ENCODE results near the gene TMEM165. TPM values are rescaled to one million over a fixed set of nuclear protein-coding genes. Genes with fewer than 3 reads are reported as not detected.

TMEM165 gene
- total and polyA plus RNA-seq, 12 donors, result 52.4 to 290 (median 147) TPM

- DNase-seq, result peak in 2 of 7 donors; percentile 23 to 29
- Histone ChIP-seq H3K36me3 (replicated peaks in 1 of 2) (no peaks in the 10 kb centered on the region), H3K4me1 (replicated peaks in 1 of 2) (peaks cover 10 to 12% of the 10 kb centered on the region in 2 donors), H3K4me3 (no peak overlapping the region), H3K27me3 (no peaks in the 10 kb centered on the region), H3K9me3 (replicated peaks in 1 of 3) (no peaks in the 10 kb centered on the region), H3K27ac (peak overlapping the region in 1 of 5 donors; percentile 13)
- intact Hi-C loops (cut with DNase I), result no loop called here
- TF ChIP-seq POLR2A (IDR thresholded peaks at IDR 0.05) (no peak), CTCF (IDR thresholded peaks at IDR 0.05) (no peak)
- 68 to 78% (median 69%) methylated on average over 9 of the region's 9 CpGs for WGBS, 4 donors
These were observed 31.9 kb upstream of the TMEM165 start for GRCh38 chr4:55363691-55364351.

- 88 to 94% (median 91%) methylated on average over 9 of the region's 9 CpGs for WGBS, 4 donors
- TF ChIP-seq POLR2A (IDR thresholded peaks at IDR 0.05) (no peak), CTCF (IDR thresholded peaks at IDR 0.05) (no peak)
- no peaks in the 10 kb centered on the region for H3K27me3 ChIP-seq
- no peak for DNase-seq
- H3K4me1 ChIP-seq (replicated peaks in 1 of 2), result peaks cover 0 to 4% of the 10 kb centered on the region in 2 donors
- intact Hi-C loops (cut with DNase I), result no loop called here
- H3K9me3 ChIP-seq (replicated peaks in 1 of 3), result no peaks in the 10 kb centered on the region
- H3K4me3 ChIP-seq, result no peak overlapping the region
- no peaks in the 10 kb centered on the region for H3K36me3 ChIP-seq (replicated peaks in 1 of 2)
- no peak overlapping the region for H3K27ac ChIP-seq
These were observed 30.9 kb upstream of the TMEM165 start for GRCh38 chr4:55364691-55365344.

- TF ChIP-seq POLR2A (IDR thresholded peaks at IDR 0.05), result no peak
- TF ChIP-seq CTCF (IDR thresholded peaks at IDR 0.05), result no peak
- H3K27ac ChIP-seq, result no peak overlapping the region
- no peak for DNase-seq
- H3K9me3 ChIP-seq (replicated peaks in 1 of 3), result no peaks in the 10 kb centered on the region
- H3K4me3 ChIP-seq, result no peak overlapping the region
- H3K27me3 ChIP-seq, result no peaks in the 10 kb centered on the region
- no peaks in the 10 kb centered on the region for H3K36me3 ChIP-seq (replicated peaks in 1 of 2)
- no peaks in the 10 kb centered on the region for H3K4me1 ChIP-seq (replicated peaks in 1 of 2)
- 84 to 100% (median 95%) methylated on average over 7 of the region's 7 CpGs for WGBS, 4 donors
- intact Hi-C loops (cut with DNase I), result no loop called here
These were observed 30.4 kb upstream of the TMEM165 start for GRCh38 chr4:55365345-55365728.

GRCh38 chr4:55366621-55367020 is 29.1 kb upstream of the TMEM165 start:
- 92 to 95% (median 93%) methylated on average over 7 of the region's 7 CpGs for WGBS, 4 donors
- no peak for DNase-seq
- Histone ChIP-seq H3K4me3 (no peak overlapping the region), H3K27me3 (no peaks in the 10 kb centered on the region), H3K9me3 (replicated peaks in 1 of 3) (no peaks in the 10 kb centered on the region), H3K4me1 (replicated peaks in 1 of 2) (no peaks in the 10 kb centered on the region), H3K27ac (no peak overlapping the region), H3K36me3 (replicated peaks in 1 of 2) (no peaks in the 10 kb centered on the region)
- no peak for TF ChIP-seq CTCF (IDR thresholded peaks at IDR 0.05)
- TF ChIP-seq POLR2A (IDR thresholded peaks at IDR 0.05), result no peak
- intact Hi-C loops (cut with DNase I), result no loop called here

Data from adrenal gland (tissue), 12 donors.